Mucosa of descending colon (tissue), 3 donors: Measurements from ENCODE around the gene IQCK. TPM values are rescaled to one million over a fixed set of nuclear protein-coding genes. Genes with fewer than 3 reads are reported as not detected.

Experiments
- ATAC-seq: fragments of 200-7000 bp; cut with Tn5 transposase; one replicate; pipeline ENCODE4 v1.9.1; 2020; ENCODE audit warnings: mild to moderate bottlenecking, moderate library complexity
- DNase-seq, 3 donors: peaks; one replicate each; pipeline ENCODE4 v3.0.0-alpha.2; 2020
- H3K36me3 ChIP-seq: fragments of 200-600 bp; one replicate; pipeline ENCODE4 v1.8.0; 2021; ENCODE audit warnings: low read depth, mild to moderate bottlenecking
- H3K4me1 ChIP-seq: fragments of 200-600 bp; one replicate; pipeline ENCODE4 v1.8.0; 2021; ENCODE audit warnings: low read depth, mild to moderate bottlenecking
- H3K4me3 ChIP-seq: fragments of 200-600 bp; one replicate; pipeline ENCODE4 v1.8.0; 2021; ENCODE audit warnings: mild to moderate bottlenecking
- H3K9me3 ChIP-seq: fragments of 200-600 bp; one replicate; pipeline ENCODE4 v1.8.0; 2021; ENCODE audit warnings: mild to moderate bottlenecking
- intact Hi-C, 2 donors: fragments of 100-400 bp; cut with DNase I in 1 of 2; cut with micrococcal nuclease in 1 of 2; formaldehyde crosslinking; loops; one replicate each; pipeline versions ENCODE4 v1.11.0 to v1.11.1; 2022; cut with DNase I, micrococcal nuclease
- total RNA-seq, 3 donors: library from RNA; stranded (reverse); fragmentation: NEBNext Ultra II Directional in 2 of 3; extraction: Animal tissue kit (Norgen Biotek cat#: 25700) in 2 of 3; gene quantifications; one replicate each; pipeline versions ENCODE4 v1.2.1 to v1.2.4, GENCODE V29; 2021 to 2023
- TF ChIP-seq, protein P1 (sequence below): fragments of 200-600 bp; IDR thresholded peaks from one replicate; pipeline ENCODE4 v1.8.0; 2022; ENCODE audit warnings: antibody characterized with exemption, mild to moderate bottlenecking
- donor health status: DM: no; HTN: no; CAD: no; lungs with moderate emphysema.
- donor health status: DM: no; HTN: no; CAD: no.
- donor health status: DM: no; HTN: yes; CAD: no.

IQCK gene
- total RNA-seq, 3 donors from 2014 or later, result 9.1 to 14.0 (median 12.0) TPM

DNA sequence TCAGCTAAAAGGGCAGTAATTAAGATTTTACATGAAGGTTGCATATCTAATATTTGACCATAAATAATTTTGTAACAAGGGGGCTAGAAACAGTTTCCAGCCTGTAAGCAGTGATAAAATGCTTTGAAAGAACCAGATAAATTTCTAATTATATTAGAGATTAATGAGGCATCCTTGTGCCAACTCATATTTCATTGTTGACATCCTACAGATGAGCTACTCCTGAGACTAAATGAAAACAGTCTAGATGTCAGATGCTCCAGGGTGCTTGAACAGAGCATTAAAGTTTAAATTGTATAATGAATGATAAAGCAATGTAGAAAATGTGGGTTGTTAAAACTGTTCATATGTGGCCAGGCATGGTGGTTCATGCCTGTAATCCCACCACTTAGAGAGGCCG is 23.3 kb downstream of the IQCK start:
- Histone ChIP-seq H3K4me1 (peaks cover 13% of the 10 kb centered on the region), H3K9me3 (no peaks in the 10 kb centered on the region), H3K4me3 (no peak overlapping the region), H3K36me3 (no peaks in the 10 kb centered on the region)
- DNase-seq, result no peak
- TF ChIP-seq, protein P1, sequence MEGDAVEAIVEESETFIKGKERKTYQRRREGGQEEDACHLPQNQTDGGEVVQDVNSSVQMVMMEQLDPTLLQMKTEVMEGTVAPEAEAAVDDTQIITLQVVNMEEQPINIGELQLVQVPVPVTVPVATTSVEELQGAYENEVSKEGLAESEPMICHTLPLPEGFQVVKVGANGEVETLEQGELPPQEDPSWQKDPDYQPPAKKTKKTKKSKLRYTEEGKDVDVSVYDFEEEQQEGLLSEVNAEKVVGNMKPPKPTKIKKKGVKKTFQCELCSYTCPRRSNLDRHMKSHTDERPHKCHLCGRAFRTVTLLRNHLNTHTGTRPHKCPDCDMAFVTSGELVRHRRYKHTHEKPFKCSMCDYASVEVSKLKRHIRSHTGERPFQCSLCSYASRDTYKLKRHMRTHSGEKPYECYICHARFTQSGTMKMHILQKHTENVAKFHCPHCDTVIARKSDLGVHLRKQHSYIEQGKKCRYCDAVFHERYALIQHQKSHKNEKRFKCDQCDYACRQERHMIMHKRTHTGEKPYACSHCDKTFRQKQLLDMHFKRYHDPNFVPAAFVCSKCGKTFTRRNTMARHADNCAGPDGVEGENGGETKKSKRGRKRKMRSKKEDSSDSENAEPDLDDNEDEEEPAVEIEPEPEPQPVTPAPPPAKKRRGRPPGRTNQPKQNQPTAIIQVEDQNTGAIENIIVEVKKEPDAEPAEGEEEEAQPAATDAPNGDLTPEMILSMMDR, result no peak
- intact Hi-C loops, result no loop called here
- no peak for ATAC-seq

DNA sequence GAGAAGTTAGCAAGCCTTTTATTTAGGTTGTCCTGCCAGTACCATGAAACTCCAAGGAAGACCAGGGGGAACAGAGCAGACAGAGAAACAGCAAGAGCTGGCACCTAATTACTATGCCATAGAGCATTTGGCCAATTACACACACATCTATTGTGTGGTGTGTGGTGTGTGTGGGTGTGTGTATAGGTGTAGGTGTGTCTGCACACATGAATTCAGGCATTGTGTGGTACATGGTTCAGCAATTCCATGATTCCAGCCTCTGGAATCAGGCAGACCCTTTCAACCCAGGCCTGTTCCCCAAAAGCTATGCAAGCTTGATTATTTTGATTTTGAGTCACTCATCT is 25.7 kb downstream of the IQCK start:
- DNase-seq (no peak), ATAC-seq (peak; percentile 57)
- Histone ChIP-seq H3K4me1 (peaks cover 13% of the 10 kb centered on the region), H3K36me3 (no peaks in the 10 kb centered on the region), H3K9me3 (no peaks in the 10 kb centered on the region), H3K4me3 (no peak overlapping the region)
- intact Hi-C loops, result no loop called here
- TF ChIP-seq, protein P1, result no peak

DNA sequence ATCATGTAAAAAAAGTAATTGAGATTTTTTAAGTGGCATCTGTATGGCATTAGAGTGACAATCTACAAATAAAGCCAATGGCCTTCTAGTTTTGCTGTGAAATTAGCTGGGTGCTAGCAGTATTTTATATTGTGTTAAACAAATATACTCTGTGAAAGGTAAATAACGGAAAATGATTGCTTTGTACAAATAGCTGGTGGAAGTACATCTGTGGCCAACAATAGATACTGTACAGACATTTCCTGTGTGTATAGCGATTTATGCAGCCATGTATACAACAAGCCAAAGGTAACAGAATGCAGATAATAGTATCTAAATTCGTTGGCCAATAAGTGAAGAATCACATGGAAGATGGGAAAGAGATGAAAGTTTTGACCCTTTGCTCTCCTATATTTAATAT is 26.6 kb downstream of the IQCK start:
- intact Hi-C loops, result no loop called here
- peak; percentile 72 for ATAC-seq
- H3K36me3 ChIP-seq, result no peaks in the 10 kb centered on the region
- TF ChIP-seq, protein P1, result no peak
- H3K4me1 ChIP-seq, result peaks cover 13% of the 10 kb centered on the region
- H3K9me3 ChIP-seq, result no peaks in the 10 kb centered on the region
- no peak for DNase-seq
- no peak overlapping the region for H3K4me3 ChIP-seq

DNA sequence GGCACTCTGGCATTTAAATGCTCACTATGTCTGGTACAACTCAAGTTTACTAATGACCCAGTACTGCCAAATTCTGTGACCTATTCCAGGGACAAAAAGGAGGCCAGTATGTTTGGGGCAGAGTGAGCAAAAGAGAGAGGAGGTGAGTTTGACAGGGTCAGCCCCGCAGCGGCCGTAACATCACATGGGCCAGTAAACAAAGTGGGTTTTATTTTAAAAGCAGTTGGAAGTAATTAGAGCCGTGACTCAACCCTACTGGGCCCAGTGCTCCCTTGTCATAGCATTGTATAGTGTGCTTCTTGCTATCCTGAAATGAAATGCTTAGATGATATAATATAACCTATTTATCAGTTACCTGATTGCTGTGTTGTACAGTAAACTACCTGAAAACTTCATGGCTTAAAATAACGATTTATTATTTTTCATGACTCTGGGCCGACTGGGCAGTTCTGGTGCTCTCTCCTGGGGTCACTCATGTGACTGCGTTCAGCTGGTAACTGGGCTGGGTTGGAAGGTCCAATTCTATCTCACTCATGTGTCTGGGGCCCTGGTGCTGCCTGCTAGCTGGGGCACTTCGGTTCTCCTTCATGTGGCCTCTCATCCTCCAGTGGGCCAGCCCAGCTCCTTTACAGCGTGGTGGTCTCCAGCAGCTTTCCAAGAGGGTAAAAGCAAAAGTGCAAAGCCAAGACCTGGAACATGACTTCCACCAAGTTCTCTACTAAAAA is 27.4 kb downstream of the IQCK start:
- peaks cover 13% of the 10 kb centered on the region for H3K4me1 ChIP-seq
- intact Hi-C loops, result no loop called here
- ATAC-seq (no peak), DNase-seq (no peak)
- TF ChIP-seq, protein P1, result no peak
- no peaks in the 10 kb centered on the region for H3K36me3 ChIP-seq
- no peak overlapping the region for H3K4me3 ChIP-seq
- H3K9me3 ChIP-seq, result no peaks in the 10 kb centered on the region

DNA sequence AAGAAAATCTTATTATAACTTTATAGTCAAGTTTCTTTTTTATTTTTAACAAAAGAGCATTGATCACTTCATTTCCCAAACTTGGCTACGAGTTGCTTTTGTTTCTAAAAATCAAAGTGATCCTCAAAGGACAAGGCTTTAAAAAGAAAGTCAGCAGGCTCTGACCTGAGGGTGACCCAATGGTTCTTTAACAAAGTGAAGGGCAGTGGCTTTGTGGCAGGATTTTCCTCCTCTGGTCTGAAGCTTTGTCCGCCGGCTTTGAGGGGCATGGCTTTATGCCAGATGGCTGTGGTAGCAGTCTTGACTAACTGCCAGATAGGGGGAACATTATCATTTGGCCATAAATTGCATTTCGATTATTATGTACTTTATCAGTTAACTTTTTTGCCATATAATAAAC is 28.5 kb downstream of the IQCK start:
- no peak for ATAC-seq
- intact Hi-C loops, result no loop called here
- DNase-seq, result no peak
- H3K36me3 ChIP-seq, result no peaks in the 10 kb centered on the region
- H3K4me1 ChIP-seq, result peaks cover 13% of the 10 kb centered on the region
- TF ChIP-seq, protein P1, result no peak
- H3K4me3 ChIP-seq, result no peak overlapping the region
- H3K9me3 ChIP-seq, result no peaks in the 10 kb centered on the region
